Urothelium cell line (cell line): ENCODE results near the gene SDF2L1.

Experiments
- DNase-seq: peaks from one replicate; pipeline ENCODE4 v3.0.0; 2011; ENCODE audit warnings: low spot score, mixed read lengths
- FAIRE-seq: peaks from 2 replicates; lab custom pipeline; 2011; peaks lifted over from hg19 to GRCh38; lab: Jason Lieb, UNC

Gene SDF2L1

DNA sequence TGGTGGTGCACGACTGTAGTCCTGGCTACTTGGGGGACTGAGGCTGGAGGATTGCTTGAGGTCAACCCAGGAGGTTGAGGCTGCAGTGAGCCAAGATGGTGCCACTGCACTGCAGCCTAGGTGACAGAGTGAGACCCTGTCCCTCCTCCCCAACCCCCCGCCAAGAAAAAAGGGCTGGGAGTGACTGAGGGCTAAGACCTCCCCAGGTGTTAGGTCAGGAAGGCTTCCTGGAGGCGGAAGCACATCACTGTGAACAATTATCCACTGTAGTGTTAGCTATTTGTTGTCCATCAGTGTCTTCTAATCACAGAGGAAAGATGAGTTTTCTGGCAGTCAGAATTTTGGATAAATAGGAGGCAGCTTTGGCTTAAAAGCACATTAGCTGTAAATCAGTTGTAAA, 21.1 kb upstream of the SDF2L1 start:
- DNase-seq, result no peak
- peak; percentile 65 for FAIRE-seq

DNA sequence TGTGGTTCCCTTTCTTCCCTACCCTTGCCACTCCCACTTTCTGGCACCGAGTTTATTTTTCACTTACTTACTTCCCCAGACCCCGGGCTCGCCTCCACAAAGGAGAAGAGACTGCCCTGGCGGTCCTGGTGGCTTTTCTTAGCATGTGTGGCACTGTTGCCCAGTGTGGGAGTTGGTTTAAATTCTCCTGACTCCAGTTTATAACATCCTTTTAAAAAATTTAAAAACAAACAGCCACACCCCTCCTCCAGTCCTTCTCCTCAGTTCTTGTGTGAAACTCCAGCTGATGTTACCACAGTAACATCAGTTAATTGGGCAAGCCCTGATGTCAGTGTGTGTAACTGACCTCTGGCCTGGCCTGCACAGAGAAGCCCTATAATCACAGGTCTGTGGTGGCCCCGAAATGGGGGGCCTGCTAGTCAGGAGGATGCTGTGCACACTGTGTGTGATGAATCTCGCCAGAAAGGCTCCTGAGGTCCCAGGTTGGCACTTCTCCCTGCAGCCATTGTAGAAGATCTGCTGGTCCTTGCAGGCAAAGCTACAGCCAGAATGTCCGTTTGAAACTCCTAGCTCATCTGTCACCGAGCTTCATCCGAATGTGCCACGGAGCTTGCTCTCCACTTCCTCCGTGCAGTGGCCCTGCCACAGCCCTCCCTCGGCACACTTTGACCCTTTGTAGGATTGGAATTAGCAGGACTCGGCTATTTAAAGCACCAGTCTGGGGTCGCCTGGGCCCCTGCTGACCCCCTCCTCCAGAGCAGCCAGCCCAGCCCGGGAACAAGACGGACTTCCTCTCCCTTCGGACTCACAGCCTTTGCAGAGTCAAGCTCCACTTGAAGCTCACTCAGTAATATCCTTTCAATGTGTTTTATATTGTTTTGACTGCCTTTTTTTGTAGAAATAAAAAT, 19.8 kb upstream of the SDF2L1 start:
- FAIRE-seq (no peak), DNase-seq (no peak)

DNA sequence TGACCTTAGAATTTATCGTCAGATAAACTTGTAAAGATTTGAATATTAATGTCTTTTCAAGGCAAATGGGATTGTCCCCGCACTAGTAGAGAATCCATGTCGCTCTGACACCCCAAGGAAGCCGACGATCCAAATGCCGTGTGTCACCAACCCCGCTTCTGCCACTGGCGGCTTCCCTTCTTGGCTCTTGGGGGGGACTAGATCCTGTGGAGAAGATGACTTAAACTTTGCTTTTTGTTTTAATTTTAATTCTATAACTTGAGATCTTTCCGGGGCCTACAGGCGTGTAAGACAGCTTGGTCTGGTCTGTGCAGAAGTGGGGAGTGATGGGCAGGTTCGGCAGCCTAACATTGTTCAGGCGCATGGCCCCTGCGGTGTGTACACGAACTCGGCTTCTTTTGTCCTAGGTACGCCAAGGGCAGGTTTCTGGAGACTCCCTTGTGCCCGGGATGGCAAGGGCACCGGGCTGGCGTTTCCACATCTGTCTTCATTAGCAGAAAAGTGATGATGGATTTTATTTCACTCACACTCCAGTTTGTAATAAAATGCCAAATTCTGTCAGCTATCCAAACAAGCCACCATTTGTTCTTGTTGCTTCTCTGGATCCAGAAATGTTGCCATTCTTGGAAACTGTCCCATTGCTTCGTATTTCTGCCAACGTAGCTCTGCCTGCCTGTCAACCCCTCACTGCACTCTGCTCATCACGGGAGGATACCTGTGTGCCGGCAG, 19.0 kb upstream of the SDF2L1 start:
- no peak for DNase-seq
- FAIRE-seq, result no peak

DNA sequence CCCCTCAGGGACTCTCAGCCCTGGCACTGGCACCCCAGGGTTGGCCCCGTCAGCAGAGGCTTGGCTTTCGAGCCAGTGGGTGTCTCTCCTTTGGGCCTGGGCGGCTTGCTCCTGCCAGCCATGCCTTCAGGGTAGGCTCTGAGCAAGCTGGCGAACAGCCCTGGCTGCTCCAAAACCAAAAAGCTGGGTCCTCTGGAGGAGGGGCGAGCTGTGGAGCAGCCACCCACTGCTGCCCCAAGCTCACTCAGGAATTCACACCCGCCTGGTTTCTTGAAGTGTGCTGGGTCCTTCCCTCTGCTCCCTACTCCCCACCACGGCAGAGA, 18.5 kb upstream of the SDF2L1 start:
- FAIRE-seq (no peak), DNase-seq (no peak)

DNA sequence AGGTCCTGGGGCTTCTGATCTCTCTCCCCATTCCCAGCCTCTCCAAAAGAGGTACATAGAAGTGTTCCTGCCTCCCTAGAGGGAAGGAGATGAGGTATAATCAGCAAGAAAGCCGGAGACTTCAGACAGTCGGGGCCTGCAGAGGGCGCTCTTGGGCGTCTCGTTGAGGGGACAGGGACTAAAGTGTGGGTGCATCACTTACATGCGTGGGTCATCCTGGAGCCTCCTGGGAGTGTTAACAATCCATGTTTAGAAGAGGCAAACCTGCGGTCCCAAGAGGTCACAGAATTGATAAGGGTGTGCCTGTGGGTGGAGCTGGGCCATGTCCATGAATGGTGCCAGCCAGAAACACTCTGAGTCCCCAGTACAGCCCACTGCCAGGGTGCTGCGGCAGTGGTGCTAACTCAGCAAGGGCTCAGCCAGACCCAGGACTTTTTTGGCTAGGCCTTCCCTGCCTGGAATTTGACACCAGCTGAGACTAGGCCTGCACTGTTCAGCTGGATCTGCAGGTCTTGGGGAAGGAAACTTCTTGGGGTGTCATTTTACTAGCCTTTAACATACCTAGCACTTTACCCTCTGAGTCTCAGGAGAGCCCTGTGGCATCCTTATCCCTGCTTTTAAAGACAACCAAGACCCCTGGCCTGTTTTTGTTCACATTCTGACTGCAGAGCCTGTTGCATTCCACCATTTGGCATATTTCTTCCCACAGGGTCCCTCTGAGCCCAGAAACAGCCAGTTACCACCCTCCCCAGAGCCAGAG, 17.8 kb upstream of the SDF2L1 start:
- DNase-seq, result peak; percentile 46
- no peak for FAIRE-seq

DNA sequence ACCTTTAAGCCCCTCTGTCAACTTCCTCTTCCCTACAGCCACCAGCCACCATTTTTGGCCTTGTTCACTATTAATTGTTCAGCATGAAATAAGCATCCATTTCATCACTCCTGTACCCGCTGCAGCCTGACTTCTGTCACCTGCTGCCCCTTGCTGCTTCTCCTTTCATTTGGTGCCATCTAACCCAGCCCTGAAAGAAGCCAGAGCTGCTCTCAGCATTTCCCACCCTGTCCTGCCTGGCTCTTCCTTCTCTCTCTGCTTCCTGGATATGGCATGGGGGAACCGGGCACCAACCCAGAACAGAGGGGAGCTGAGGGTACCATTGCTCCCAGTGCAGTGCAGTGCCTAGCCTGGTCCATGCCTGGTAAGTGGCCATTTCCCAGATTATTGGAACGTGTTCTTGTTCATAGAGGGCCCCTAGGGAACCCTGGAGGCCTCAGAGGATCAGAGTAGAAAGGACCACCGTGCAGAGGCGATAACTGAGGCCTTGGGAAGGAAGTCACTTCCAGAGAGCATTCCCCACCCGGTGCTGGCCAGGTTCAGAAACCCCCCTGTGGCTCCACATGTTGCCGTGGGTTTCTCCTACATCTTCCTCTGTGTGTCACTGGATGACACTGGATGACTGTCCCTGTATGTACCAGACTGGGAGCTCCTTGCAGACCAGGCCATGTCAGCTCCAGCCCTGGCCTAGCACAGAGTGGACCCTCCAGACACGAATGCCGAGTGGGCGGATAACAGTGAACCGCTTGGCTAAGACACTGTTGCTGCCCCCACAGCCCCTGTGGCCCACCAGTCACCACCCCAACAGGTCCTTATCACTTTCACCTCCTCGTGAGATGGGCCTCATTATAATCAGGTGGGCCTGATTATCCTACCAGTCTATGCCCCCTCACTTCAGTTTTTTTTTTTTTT, 17.0 kb upstream of the SDF2L1 start:
- no peak for FAIRE-seq
- DNase-seq, result no peak

DNA sequence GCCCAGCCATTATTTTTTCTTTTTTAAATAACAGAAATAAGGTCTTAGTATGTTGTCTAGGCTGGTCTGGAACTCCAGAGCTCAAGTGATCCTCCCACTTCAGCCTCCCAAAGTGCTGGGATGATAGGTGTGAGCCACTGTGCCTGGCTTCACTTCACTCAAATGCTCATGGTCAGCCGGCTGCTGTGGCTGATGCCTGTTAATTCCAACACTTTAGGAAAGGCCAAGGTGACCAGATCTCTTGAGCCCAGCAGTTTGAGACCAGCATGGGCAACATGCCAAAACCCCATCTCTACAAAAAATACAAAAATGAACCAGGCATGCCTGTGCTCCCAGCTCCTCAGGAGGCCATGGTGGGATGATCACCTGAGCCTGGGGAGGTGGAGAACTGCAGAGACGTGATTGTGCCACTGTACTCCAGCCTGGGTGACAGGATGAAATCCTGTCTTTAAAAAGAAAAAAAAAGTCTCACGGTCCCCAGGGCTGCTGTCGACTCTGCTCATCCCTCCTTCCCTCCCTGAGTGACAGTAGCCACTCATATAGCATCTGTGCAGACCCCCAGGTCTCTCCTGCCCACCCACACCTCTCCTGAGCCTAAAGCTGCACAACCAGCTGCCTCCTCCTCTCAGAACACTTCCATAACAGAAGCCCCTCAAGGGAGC, 15.9 kb upstream of the SDF2L1 start:
- no peak for FAIRE-seq
- no peak for DNase-seq

DNA sequence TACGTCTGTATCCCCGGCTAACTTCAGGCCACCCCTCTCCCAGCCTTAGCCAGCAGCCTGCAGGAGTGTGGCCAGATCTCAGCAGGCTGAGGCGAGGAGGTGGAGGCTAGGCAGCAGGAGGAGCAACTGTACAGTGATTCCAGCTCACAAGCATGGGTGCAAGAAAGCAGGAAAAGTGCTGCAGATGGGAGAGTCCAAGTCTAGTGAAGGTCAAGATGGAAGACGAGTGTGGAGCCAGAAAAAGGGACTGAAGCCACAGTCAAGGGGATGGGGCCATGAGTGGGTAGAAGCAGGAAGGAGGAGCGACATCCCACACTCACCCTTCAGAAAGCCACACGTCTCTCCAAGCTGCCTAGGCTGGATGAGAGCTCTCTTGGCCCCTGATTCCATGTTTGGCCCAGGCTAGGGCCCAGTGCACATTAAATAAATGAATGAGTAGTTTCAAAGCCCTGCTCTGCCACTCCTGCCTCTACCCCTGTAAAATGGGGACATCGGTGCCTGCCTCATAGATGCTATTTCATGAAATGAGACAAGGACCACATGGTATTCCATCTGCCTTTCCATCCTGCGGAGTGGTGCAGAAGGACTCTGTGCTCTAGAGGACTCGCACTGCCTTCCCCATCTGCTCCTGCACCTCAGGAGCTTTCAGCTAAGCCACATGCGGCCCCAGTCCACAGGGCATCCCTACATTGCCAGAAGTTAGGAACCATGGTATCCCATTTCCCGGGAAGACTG, 15.2 kb upstream of the SDF2L1 start:
- FAIRE-seq (peak; percentile 89), DNase-seq (no peak)

DNA sequence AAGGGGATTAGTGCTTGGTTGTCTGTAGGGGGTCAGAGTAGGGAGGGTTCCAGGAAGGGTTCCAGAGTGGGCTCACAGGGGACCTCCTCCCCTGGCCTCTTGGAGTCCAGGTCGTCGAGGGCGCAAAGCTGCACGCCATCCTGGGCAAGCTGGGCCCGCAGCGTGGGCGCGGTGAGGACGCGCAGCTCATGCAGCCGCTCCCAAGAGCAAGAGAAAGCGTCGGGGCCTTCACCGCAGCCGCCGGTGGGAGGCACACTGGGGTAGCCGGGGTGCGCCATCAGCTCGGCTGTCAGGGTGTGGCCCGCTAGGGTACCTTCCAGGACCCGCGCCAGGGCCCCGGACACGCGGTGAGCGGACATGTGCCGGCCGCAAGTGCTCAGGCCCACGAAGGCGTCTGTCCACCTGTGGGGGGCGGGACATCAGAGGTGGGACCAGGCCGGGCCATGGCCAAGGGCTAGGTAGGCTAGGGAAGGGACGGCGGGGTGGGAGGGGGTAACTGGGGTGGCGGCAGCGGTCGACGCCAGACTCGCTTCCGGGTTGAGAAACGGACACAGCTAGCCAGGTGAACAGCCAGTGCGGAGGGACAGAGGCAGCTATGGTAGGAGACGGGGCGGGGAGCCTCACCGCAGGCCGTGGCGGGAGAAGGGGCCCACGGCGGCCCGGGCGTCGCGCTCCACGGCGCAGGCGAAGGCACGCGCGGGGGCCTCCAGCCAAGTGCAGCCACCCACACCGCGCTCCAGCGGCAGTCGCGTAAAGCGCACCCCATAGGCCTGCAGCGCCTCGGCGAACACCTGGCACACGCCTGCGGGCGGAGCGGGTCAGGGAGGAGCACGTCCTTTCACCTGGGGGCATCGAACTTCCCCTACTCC, 13.5 kb upstream of the SDF2L1 start:
- FAIRE-seq (no peak), DNase-seq (no peak)

DNA sequence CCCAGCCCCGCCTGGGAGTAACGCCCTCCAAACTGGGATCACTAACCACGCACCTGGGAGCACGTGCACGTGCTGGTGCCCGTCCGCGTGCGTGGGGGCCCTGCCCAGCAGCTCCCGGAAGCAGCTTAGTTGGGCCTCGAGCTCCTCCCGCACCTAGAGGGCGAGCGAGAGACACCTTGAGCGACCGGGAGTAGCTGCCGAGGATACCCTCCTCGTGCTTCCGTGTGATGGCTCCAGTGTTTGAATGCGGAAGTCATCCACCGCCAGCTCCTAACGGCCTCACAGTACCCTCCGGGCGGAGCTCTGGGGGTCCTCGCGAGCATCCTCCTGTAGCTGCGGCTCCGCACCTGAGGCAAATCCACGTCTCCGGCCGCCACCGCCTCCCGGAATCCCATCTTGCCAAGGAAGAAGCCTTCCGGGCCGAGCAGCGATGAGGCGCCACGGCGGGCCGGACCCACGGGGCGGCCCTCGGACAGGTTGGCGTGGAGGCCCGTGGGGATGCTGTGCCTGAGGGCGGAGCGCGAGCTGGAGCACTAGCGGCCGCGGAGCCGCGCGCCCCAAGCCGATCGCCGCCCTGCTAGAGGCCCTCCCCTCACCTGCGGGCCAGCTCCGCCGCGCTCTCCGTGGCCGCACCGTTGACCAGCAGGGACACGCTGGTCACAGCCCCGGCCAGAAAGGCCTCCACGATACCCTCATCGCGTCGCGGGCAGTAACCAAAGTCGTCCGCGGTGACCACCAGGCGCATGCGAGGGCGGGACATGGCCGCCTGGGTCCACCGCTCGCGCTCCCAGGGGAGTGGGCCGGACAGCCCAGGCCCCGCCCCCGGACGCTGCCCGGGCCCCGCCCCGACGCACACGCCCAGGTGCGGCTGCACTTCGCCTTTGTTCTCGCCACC, 12.6 kb upstream of the SDF2L1 start, which contains the start of gene YDJC:
Gene YDJC, minus strand, starts transcription at position 768 of the 895 bp plus-strand sequence. Its CDS starts 8 bp downstream, at position 760.
- peak; percentile 99 for DNase-seq
- peak; percentile 99 for FAIRE-seq

DNA sequence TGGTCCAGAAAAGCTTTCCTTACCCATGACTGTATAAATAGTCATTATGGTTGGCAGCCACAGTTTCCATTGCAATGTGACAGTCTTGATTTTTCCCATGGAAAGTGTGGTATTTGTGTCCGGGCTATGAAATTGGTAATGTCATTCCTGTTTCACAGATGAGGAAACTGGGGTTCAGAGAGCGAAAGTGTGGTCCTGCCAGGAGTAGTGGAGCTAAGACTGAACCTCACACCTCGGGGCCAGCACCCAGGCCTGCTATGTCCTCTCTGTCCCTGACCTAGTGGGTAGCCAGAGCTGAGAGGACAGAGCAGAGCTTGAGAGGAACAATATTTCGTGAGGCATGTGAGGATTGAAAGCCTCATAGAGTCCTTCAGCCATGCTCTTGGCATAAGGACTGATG, 11.1 kb upstream of the SDF2L1 start:
- no peak for DNase-seq
- no peak for FAIRE-seq

DNA sequence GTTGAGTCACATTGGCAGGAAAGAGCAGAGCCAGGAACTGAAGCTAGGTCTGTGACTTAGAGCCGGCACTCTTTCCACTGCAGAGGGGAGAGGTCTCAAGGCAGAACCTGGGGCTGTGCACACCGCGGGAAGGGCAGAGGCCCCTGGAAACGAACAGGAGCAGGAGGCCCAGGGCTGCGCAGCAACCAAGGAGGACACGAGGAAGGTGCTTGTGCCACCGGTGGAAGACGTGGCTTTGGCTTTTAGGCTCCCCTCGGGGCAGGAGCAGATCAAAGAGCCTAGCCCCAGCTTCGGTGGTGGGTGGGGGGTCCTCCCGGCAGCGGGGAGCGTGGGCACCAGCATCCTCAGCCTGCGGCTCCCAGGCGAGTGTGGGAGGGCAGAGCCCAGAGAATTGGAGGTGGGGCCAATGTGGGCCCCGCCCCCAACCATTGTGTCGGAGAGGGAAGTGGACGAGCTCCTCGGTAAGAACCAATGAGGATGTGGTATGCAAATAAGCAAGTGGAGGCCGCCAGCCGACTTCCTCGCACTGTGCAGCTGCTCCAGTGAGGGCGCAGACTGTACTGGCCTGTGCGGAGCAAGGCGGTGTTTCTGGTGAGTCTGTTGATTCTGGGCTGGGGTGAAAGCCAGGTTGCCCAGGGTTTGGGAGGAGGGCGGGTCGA, 9.7 kb upstream of the SDF2L1 start, which contains the start of gene CCDC116:
Gene CCDC116, plus strand, starts transcription at position 524 of the 659 bp plus-strand sequence. CDS start 422 bp downstream, outside the sequence.
- no peak for DNase-seq
- FAIRE-seq, result no peak

DNA sequence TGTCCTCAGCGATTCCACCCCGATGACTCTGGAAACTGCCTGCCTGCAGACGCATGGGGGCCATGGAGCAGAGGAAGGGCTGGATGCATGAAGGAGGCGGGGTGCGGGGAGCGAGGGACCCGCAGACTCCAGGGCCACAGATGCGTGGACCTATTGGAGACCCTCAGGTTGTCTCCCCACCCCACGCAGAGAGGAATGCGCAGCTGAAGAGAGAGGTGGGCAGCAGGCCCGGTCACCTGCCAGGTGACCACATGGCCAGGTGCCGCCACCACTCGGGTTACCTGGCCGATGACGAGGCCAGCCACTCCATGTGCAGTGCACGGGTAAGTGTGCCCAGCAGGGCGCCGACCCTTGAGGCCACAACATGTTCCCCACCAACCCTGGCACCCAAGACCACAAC, 9.2 kb upstream of the SDF2L1 start:
- FAIRE-seq (no peak), DNase-seq (no peak)

DNA sequence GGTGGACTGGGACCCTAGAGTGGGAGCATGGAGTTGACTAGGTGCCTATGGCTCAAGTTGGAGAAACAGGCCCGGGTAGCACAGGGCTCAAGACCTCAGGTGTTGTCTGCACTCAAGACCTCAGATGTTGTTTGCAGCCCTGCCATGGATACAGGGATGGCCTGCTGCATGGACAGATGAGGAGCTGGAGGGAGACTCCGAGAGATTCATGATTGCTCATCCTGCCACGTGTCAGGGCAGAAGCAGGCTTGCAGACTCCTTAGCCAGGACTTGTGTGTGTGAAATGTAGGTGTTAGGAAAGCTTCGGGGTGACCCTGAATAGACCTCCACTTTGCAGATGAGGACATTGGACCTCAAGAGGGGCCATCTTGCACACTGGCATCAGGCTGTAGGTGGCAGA, 8.6 kb upstream of the SDF2L1 start:
- peak; percentile 13 for FAIRE-seq
- DNase-seq, result no peak

DNA sequence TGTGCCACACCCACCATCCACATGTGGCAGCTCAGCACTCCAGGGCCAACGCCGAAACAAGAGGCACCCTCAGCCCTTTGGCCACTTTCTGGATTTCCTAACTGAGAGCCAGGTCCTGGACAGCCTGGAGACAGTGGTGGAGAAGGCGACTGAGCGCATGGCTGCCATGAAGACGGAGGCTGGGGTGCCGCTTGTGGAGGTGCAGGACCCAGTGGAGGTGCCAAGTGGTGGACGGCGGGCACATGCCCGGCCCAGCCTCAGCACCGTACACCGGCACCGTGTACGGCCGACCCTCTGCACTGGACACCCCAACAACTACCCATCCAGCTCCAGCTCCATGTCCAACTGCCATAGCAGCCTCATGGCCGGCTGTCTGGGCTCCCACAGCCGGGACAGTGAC, 8.0 kb upstream of the SDF2L1 start:
- peak; percentile 40 for FAIRE-seq
- no peak for DNase-seq

DNA sequence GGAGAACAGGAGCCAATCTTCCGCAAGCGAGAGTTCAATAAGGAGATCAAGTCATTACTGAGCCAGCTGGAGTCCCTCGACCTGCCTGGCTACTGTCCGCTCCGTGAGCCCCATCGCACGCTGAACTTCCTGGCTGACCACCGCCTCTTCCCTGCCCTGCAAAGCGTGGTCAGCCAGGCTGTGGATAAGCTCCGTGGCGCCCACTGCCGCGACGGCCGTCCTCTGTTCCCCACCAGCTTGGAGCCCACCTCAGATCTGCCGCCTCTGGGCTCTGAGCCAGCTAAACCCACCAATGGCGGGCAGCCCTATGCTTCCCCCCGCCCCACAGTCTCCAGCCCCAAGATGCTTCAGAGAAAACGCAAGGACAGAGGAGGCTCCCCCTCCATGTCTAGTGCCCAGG, 7.3 kb upstream of the SDF2L1 start:
- DNase-seq, result no peak
- peak; percentile 44 for FAIRE-seq
